Uterus (tissue), 2 donors: ENCODE data around the gene CPLX1.

ENCODE experiments used
- POLR2A ChIP-seq, 2 donors: fragments of 450-650 bp; IDR thresholded peaks; one replicate each; pipeline ENCODE4 v1.6.1; 2016; ENCODE audit warnings: antibody characterized with exemption in 2 of 2, mild to moderate bottlenecking in 1 of 2, moderate library complexity in 1 of 2
- TF ChIP-seq, protein P1 (sequence below), 4 experiments: fragments of 200-600 bp in 2 of 4; fragments of 450-650 bp in 2 of 4; sonication (generic) in 2 of 4; IDR thresholded peaks; one replicate each; pipeline ENCODE4 v1.5.1; 2016 to 2019; ENCODE audit warnings: antibody characterized with exemption in 4 of 4, mild to moderate bottlenecking in 2 of 4, moderate library complexity in 1 of 4

DNA sequence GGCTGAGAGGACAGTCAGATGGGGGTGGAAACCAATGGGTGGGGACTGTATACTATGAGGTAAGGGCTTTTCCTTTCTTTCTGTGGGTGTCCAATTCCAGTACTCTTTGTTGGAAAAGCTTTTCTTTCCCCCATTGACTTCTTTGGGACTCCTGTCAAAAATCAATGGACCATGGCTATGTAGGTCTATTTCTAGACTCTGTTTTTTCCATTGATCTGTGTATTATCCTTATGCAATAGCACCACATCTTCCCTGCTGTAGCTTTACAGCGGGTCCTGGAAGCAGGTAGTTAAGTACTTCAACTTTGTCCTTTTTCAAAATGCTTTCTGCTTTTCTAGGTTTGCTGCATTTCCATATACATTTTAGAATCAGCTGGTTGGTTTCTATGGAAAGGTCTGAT is 11.8 kb upstream of the CPLX1 start:
- TF ChIP-seq, protein P1, sequence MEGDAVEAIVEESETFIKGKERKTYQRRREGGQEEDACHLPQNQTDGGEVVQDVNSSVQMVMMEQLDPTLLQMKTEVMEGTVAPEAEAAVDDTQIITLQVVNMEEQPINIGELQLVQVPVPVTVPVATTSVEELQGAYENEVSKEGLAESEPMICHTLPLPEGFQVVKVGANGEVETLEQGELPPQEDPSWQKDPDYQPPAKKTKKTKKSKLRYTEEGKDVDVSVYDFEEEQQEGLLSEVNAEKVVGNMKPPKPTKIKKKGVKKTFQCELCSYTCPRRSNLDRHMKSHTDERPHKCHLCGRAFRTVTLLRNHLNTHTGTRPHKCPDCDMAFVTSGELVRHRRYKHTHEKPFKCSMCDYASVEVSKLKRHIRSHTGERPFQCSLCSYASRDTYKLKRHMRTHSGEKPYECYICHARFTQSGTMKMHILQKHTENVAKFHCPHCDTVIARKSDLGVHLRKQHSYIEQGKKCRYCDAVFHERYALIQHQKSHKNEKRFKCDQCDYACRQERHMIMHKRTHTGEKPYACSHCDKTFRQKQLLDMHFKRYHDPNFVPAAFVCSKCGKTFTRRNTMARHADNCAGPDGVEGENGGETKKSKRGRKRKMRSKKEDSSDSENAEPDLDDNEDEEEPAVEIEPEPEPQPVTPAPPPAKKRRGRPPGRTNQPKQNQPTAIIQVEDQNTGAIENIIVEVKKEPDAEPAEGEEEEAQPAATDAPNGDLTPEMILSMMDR (IDR thresholded peaks at IDR 0.05) = no peak
- no peak for TF ChIP-seq POLR2A (IDR thresholded peaks at IDR 0.05)
